ELF-1 (cell line): ENCODE measurements around the gene TSPYL4.
A peak's percentile ranks its signal among the peaks of the same experiment; 100 is the strongest.

Source experiments
- DNase-seq: peaks from one replicate; pipeline ENCODE4 v3.0.0-alpha.2; 2016; ENCODE audit warnings: low read depth, low spot score

The TSPYL4 gene

DNA sequence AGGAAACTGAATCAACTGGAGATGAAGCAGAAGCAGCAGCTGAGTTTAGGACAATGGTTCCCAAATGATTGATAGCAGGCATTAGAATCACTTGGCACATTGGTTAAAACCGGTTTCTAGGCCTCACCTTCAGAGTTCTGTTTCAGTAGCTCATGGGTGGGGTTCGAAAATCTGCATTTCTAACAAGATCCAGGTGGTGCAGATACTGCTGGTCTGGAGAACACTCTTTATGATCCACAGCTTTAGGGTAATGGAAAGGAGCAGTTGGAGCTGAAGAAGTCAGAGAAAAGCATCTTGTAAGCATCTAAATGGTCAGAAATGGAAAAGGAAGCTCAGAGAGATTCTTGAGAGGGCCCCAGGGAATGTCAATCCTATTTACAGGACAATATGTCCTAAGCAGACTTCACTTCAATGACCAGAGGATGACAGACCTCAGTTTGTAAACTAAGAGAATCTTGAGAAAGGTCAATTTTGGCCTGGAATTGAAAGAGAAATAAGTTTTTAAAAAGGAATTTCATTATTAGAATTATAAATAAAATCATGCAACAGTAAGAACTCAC, 17.4 kb upstream of the TSPYL4 start:
- peak; percentile 32 for DNase-seq

DNA sequence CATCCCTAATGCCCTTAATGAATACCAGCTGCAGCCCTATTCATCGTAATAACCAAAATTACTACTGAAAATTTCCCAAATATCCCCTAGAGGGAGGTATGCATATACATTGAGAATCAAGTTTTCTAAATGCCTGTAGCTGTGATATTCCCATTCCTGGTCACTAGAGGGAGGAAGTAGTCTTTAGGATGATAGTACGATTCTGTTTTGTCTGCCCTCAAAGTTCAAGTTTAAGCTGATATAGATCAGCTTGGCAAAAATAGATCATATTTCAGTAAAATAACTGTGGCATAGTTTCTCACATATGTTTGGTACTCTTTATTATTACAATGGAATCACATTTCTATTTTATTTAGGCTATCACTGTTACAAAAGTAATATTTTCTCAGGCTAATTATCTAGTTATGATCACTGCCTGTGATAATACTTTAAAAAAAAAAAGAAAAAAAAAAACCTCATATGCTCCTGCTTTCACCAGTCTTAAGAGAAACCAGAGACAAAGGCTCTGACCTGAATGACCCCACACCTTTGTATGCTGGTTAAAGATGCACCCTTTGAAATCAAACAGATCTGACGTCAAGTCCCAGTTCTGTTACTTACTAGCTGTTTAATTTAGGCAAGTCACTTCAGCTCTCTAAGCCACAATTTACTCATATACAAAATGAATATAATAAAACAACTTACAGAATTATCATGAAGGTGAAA, 14.9 kb upstream of the TSPYL4 start:
- no peak for DNase-seq

DNA sequence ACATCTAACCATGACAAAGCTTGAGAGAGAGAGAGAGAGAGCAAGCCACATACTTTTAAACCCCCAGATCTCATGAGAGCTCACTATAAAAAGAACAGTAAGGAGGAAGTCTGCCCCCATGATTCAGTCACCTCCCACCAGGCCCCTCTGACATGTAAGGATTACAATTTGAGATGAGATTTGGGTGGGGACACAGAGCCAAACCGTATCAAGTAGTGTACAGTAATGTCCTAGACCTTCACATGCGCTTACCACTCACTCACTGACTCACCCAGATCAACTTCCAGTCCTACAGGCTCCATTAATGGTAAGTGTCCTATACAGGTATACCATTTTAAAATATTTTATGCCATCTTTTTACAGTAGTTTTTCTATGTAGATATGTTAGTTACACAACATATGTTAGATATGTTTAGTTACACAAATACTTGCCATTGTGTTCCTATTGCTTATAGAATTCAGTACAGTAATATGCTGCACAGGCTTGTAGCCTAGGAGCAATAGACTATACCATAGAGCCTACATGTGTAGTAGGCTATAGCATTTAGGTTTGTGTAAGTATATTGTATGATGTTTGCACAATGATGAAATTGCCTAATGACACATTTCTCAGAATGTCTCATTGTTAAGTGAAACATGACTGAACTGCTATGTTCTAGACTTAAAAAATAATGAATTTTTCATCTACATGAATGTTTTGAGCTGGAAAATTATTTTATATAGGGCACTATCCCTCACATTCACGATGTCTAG, 14.1 kb upstream of the TSPYL4 start:
- no peak for DNase-seq

DNA sequence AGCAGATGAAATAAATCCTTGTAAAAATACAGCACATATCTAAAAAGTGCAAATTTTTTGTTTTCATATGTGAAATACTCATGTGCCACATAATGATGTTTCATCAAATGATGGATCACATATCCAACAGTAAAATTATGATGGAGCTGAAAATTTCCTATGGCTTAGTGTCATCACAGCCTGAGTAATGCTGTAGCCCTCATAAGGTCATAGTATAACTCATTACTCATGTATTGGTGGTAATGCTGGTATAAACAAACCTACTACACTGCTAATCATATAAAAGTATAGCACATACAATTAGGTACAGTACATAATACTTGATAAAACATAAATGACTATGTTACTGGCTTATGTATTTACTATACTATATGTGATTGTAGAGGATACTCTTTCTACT, 12.9 kb upstream of the TSPYL4 start:
- DNase-seq = no peak

DNA sequence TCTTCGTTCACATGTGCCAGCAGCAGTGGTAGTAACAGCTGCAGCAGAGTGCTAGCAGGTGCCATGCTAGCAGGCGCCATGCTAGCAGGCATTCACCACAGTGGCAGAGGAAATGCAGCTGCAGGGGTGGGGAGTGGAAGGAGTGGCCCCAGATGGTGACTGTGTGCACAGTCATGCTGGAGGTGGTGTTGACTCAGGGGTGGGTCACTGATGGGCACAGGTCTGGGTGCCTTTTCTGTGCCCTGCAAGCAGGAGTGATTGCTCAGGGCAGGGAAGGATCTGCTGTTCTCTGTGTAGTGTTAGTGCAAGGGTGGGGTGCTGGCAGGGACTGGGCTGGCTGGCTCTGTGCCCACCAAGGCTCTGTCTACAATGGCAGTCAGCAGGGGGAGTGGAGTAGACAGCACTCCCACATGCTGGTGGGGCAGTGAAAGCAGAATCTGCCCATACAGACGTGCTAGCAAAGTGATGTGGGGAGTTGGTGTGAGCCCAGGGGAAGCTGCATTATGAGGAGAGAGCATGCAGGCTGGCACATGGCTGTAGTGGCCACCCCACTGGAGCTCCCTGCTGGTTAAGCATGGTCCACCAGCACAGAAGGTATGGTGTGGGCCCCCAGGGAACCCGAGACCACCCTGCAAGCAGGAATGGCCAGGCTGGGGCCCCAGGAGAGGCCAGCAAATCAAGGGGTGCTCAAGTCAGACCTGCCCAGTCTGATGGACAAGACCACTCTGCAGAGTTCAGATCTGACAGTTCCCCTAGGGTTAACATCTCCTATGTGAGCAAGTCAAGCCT, 11.4 kb upstream of the TSPYL4 start:
- DNase-seq = no peak

DNA sequence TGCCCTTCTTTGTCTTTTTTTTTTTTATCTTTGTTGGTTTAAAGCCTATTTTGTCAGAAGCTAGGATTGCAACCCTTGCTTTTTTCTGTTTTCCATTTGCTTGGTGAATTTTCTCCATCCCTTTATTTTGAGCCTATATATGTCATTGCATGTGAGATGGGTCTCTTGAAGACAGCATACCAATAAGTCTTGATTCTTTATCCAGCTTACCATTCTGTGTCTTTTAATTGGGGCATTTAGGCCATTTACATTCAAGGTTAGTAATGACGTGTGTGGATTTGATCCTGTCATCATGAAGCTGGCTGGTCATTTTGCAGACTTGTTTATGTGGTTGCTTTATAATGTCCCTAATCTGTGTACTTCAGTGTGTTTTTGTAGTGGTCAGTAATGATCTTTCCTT, 9.5 kb upstream of the TSPYL4 start:
- no peak for DNase-seq

DNA sequence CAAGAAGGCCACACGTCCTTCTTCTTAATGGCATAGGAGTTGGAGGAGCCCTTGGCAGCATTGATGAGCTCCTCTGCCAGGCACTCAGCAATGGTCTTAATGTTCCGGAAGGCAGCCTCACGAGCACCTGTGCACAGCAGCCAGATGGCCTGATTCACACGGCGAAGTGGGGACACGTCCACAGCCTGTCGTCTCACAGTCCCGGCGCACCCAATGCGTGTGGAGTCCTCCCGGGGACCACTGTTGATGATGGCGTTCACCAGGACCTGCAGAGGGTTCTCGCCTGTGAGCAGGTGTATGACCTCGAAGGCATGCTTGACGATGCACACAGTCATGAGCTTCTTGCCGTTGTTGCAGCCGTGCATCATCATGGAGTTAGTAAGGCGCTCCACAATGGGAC, 4.6 kb upstream of the TSPYL4 start:
- no peak for DNase-seq

DNA sequence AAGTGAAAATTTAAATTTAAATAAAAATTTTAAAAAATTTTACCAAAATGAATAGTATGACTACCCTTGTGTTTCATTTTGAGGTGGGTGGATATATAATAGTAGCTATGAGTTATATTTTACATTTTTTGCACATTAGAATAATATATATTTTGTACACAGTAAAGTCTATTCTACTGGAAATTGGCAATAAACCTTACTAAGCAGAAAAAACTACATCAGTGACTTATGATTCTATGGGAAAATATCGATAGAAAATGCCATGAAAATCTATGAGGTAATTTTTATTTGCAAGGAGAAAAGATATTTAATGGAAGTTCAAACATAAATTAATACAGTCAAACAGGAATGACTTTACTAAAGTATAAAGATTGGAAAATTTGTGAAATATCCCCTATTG, 2.8 kb upstream of the TSPYL4 start:
- DNase-seq = no peak

DNA sequence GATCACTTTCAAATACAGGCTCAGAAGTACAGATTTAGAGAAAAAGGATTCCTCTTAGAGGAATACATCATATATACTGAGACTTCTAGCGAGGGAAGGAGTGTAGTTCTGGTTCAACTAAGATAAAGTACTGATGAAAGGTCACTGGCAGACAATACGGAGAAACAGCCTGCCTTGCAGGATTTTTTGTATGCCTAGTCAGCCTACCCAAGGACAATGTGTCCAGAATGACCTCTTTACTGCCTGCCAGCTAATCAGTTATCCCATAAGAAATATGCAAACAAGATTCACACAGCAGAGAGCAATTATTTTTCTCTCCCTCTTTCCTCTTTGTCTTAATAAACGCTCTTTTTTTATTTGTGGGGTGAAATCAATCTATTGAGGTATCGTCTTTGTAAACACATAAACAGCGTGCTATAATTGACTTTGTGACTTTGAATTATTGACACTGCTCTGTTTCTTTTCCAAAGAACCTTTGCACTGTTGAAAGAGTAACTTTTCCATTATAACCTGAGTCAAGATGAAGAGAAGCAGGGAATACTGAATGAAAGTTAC, 1.4 kb upstream of the TSPYL4 start:
- DNase-seq = no peak

DNA sequence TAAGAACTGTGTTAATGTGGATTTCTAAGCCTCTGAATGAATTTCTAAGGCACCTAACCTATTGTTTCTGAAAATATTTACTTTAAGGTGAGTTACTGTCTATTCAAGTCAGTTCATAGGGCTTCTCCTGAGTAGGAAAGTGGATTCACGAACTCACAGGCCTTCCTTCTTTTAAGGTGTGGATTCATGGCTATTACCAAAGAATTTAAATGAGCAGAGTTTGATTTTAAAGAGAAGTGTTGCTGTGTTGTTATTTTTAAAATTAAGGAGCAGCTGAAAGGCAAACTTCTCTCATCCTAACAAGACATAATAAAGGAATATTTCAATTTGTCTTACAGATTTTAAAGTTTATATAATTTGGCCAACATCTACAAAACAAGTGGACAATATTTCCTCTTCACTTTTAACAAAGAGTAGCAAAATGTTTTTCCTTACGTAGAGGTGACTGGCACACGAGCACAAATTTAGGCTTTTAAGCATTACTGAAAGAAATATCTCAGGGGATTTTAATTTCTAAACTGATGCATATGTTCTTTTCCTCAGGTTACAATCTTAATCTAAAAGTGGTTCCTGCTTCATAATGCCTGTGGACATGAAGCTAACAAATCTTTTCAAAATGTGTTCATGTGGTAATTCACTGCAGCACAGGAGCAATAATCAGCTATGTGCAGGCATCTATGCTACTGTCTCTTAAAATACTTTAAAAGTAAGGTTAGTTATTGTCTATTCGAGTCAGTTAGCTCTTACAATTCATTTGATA, 602 bp upstream of the TSPYL4 start:
- no peak for DNase-seq

DNA sequence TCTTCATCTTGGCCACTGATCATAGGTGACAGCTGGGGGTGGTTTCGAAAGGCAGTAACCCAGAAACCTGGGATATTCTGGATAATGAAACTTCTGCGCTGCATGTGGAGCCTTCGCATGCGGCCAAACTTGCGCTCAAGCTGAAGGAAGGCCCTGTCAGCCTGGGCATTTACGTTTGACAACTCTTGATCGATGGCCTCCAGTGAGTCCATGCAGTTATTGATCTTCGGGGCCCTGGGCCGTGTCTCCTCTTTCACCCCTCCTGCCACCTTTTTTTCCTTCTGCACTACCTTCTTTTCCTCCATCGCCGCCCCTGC, 729 bp downstream of the TSPYL4 start:
- no peak for DNase-seq

DNA sequence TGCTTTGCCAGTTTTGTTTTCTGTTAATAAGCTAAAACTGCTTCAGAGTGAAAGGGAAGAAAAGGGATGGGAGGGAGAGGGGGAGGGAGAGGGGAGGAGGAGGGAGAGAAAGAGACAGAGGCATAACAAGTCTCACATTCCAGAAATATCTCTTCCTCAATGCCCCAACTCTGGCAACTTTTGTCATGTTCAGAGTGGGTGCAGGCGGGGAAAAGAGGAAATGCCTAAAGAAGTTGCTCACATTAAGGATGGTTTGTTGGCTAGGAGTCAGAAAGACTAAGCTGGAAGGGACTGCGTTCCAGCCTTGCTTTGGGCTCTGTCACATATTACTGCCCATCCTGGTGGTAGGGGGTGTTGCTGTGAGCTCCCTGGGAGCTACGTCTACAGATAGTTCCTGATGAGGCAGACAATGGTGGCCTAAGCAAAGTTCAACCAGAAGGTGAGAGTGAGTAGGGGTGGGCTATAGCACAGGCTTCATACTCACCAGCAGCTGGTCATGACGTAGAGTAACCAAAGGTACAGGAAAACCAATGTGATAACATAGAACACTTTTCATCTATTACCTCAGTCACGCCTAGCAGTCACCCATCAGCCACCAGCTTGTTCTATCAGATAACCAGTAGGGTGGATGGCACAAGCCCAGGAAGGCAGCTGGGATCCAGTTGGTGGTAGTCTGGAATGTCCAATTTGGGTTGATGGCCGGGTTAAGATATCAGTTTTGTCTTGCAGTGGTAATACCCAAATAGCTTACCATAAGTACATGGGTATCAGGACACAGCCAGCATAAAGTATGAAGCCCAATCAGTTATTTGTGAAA, 2.1 kb downstream of the TSPYL4 start:
- DNase-seq = peak; percentile 37

DNA sequence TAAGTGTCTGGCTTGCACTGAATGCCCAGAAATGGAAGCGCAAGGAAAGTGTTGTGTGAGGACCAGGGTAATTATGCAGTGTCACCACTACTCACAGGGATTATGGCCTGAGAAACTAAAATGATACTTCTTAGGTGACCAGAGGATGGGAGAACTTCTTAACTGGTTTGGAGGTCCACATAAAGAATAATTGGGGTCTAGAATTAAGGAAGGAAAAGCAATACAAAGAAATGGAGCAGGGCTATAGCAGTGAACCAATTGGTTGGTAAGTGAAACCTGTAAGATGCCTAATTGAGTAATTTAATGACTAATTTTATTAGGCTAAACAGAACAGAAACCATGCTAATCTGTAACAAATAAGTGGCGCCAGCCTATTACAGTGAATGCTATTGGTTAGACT, 5.3 kb downstream of the TSPYL4 start:
- DNase-seq = no peak

DNA sequence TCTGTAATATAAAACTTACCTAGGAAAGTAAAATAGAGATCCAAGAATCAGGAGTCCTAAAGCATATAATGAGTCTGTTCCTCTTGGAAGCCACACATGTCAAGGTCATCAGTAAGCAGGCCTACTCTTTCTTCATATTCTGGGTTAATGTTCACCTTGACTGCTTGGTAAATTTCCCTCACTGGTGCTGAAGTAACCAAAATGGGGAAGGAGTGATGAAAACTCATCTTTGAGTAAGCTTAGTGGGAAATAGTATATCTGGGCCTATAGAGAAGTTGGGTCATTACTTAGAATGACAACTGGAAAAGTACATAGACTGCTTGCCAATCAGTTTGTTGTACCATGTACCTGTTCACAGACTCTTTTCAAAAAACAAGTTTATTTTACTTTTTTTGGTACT, 6.6 kb downstream of the TSPYL4 start:
- no peak for DNase-seq

DNA sequence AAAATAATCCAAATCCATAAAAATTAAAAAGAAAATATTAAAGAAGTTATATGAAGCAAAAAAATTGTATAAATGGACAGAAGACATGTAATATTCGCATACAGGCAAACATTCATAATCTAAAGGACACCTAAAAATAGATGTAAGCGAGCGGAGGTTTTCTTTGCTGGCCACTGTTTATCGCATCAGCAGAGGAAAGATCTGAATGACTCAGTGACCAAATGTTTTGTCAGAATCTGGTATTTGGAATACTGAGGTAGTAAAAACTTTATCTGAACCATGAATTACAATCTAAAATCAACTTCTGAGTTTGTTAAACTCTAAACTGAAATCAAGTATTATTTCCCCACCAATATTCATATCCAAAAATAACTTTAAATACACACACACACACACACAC, 7.8 kb downstream of the TSPYL4 start:
- no peak for DNase-seq

DNA sequence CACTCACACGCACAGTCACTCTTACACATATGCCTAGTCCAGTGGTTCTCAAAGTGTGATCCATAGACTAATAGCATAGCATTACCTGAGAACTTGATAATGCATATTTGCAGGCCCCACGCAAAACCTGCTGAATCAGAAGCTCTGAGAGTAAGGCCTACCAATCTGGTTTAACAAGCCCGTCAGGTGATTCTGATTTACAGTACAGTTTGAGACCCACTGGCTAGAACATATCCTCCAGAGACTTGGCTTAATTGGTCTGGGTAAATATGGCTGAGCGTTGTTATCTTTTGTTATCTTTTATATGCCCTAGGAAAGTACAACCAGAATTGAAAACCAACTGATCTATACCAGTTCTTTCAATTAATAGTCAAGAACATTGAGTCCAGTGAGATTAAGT, 9.6 kb downstream of the TSPYL4 start:
- peak; percentile 16 for DNase-seq

DNA sequence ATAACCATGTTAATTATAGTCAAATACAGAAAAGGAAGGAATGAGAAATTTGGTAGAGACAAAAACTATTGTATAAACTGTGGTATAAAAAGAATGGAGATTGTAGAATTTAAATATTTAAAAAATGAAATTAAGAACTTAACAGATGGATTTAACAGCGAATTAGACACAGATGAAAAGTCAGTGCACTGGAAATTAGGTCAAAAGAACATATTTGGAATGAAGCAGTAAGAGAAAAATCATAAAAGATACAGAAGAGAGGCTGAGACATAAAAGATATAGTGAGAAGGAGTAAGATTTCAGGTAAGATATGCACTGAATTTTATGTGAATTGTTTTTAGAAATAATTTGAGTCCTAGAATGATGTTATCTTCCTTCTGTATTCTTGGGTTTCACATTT, 14.0 kb downstream of the TSPYL4 start:
- no peak for DNase-seq

DNA sequence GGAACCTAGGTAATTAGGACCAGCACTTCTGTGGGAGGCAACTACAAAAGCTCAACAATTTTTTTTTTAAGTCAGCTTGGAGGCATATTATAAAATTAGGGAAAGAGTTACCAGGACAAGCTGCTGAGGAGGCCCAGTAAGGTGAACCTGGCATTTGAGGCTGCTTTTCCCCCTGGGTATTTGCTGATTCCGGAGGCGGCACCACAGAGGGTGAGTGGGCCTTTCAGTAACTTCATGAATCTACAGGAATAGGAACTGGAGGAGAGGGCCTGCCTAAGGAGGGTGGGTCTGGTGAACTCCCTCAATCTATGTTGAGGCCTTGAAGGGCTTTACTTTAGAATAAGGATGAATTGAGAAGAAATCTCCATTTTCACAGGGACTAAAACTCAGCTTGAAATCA, 14.6 kb downstream of the TSPYL4 start:
- DNase-seq = no peak

DNA sequence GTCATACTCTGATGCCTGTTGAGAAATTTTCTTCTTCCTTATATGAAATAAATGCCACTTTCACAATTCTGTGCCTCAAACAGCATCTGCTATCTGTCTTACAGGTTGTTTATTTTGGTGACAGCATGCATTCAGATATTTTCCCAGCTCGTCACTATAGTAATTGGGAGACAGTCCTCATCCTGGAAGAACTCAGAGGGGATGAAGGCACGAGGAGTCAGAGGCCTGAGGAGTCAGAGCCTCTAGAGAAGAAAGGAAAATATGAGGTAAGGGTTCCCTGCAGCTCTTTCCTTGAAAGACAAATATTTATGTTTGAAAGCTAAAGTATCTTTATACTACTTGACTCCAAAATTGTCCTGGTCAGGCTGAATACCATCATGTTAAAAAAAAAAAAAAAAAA, 15.8 kb downstream of the TSPYL4 start:
- no peak for DNase-seq

DNA sequence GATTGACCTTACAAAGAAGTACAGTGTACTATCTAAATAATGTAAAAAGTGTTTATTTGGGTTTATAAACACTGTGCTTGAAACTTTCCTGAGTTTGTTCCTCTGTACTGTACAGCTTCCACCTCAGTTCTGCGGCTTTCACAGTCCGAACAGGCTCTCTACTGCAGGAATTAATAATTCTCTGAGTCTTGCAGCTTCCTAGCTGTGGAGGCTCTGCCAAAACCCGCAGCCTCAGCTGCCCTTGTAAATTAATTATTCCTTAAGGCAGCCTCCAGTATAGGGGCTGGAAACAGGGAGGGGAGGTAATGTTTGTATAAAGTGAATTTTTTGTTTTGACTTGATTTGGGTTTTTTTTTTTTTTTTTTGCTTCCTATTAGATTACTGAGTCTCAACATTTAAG, 19.2 kb downstream of the TSPYL4 start:
- DNase-seq = no peak
